ENCODE results near the gene TMEM184B.

Gene TMEM184B

GRCh38 chr22:38302906-38303305 is 30.1 kb upstream of the TMEM184B start:
- no peak overlapping the region for H3K56ac ChIP-seq (ENCODE audit: low read length)
- H3K4me2 ChIP-seq (ENCODE audit: low read length) = no peak overlapping the region
- H3K9ac ChIP-seq (ENCODE audit: low read length) = no peak overlapping the region
- H3K18ac ChIP-seq (ENCODE audit: low read length) = no peak overlapping the region
- WGBS (ENCODE audit: extremely low coverage, insufficient coverage, low lambda C conversion rate) = no CpG with 5 or more reads among the region's 19 CpGs
- H3K4me1 ChIP-seq (ENCODE audit: control insufficient read depth, low read depth, low read length) = no peaks in the 10 kb centered on the region
- peaks cover 42% of the 10 kb centered on the region for H3K79me2 ChIP-seq (ENCODE audit: control insufficient read depth, insufficient read depth, low read length)
- no peak for DNase-seq
- H2AK5ac ChIP-seq (ENCODE audit: low read length) = no peak overlapping the region
- H3K23ac ChIP-seq (ENCODE audit: low read length) = no peak overlapping the region
- H3K27me3 ChIP-seq (ENCODE audit: insufficient read depth, low read length, poor library complexity) = no peaks in the 10 kb centered on the region
- H3K36me3 ChIP-seq (ENCODE audit: control insufficient read depth, insufficient read depth, low read length) = peaks cover 13% of the 10 kb centered on the region
- H3K27ac ChIP-seq (ENCODE audit: low read depth, low read length) = no peak overlapping the region
- H3K4me3 ChIP-seq (ENCODE audit: low read length) = no peak overlapping the region
- no peak overlapping the region for H4K5ac ChIP-seq (ENCODE audit: low read length)
- H4K8ac ChIP-seq (ENCODE audit: low read depth, low read length) = no peak overlapping the region
- no peak overlapping the region for H2BK5ac ChIP-seq (ENCODE audit: low read length)
- H2BK15ac ChIP-seq (replicated peaks; ENCODE audit: low read depth) = no peak overlapping the region
- no peak overlapping the region for H3K4ac ChIP-seq (ENCODE audit: low read depth, low read length)
- no peak overlapping the region for H2BK120ac ChIP-seq (ENCODE audit: low read depth, low read length)
- H3K79me1 ChIP-seq (ENCODE audit: low read length) = peaks cover 10% of the 10 kb centered on the region

- H3K79me2 ChIP-seq (ENCODE audit: control insufficient read depth, insufficient read depth, low read length) = peaks cover 29% of the 10 kb centered on the region
- no peak overlapping the region for H3K56ac ChIP-seq (ENCODE audit: low read length)
- H3K9ac ChIP-seq (ENCODE audit: low read length) = no peak overlapping the region
- no peak overlapping the region for H4K5ac ChIP-seq (ENCODE audit: low read length)
- no CpG with 5 or more reads among the region's 3 CpGs for WGBS (ENCODE audit: extremely low coverage, insufficient coverage, low lambda C conversion rate)
- no peak overlapping the region for H2AK5ac ChIP-seq (ENCODE audit: low read length)
- DNase-seq = no peak
- H3K4me1 ChIP-seq (ENCODE audit: control insufficient read depth, low read depth, low read length) = no peaks in the 10 kb centered on the region
- H3K18ac ChIP-seq (ENCODE audit: low read length) = no peak overlapping the region
- H3K79me1 ChIP-seq (ENCODE audit: low read length) = peaks cover 10% of the 10 kb centered on the region
- H3K27ac ChIP-seq (ENCODE audit: low read depth, low read length) = no peak overlapping the region
- no peak overlapping the region for H2BK5ac ChIP-seq (ENCODE audit: low read length)
- no peaks in the 10 kb centered on the region for H3K27me3 ChIP-seq (ENCODE audit: insufficient read depth, low read length, poor library complexity)
- H4K8ac ChIP-seq (ENCODE audit: low read depth, low read length) = no peak overlapping the region
- H3K23ac ChIP-seq (ENCODE audit: low read length) = no peak overlapping the region
- H2BK120ac ChIP-seq (ENCODE audit: low read depth, low read length) = no peak overlapping the region
- H3K4me2 ChIP-seq (ENCODE audit: low read length) = no peak overlapping the region
- H2BK15ac ChIP-seq (replicated peaks; ENCODE audit: low read depth) = no peak overlapping the region
- peaks cover 26% of the 10 kb centered on the region for H3K36me3 ChIP-seq (ENCODE audit: control insufficient read depth, insufficient read depth, low read length)
- H3K4ac ChIP-seq (ENCODE audit: low read depth, low read length) = no peak overlapping the region
- H3K4me3 ChIP-seq (ENCODE audit: low read length) = no peak overlapping the region
Measured at GRCh38 chr22:38300946-38301345, 28.1 kb upstream of the TMEM184B start.

GRCh38 chr22:38300197-38300945 is 27.6 kb upstream of the TMEM184B start:
- Histone ChIP-seq H4K5ac (ENCODE audit: low read length) (no peak overlapping the region), H3K27me3 (ENCODE audit: insufficient read depth, low read length, poor library complexity) (no peaks in the 10 kb centered on the region), H2BK15ac (replicated peaks; ENCODE audit: low read depth) (no peak overlapping the region), H3K27ac (ENCODE audit: low read depth, low read length) (no peak overlapping the region), H2BK5ac (ENCODE audit: low read length) (no peak overlapping the region), H3K4me2 (ENCODE audit: low read length) (no peak overlapping the region), H3K36me3 (ENCODE audit: control insufficient read depth, insufficient read depth, low read length) (peaks cover 31% of the 10 kb centered on the region), H2BK120ac (ENCODE audit: low read depth, low read length) (no peak overlapping the region), H3K79me2 (ENCODE audit: control insufficient read depth, insufficient read depth, low read length) (peaks cover 23% of the 10 kb centered on the region), H3K4ac (ENCODE audit: low read depth, low read length) (no peak overlapping the region), H4K8ac (ENCODE audit: low read depth, low read length) (no peak overlapping the region), H3K18ac (ENCODE audit: low read length) (no peak overlapping the region), H3K9ac (ENCODE audit: low read length) (no peak overlapping the region), H3K23ac (ENCODE audit: low read length) (no peak overlapping the region), H2AK5ac (ENCODE audit: low read length) (no peak overlapping the region), H3K4me3 (ENCODE audit: low read length) (no peak overlapping the region), H3K56ac (ENCODE audit: low read length) (no peak overlapping the region), H3K4me1 (ENCODE audit: control insufficient read depth, low read depth, low read length) (no peaks in the 10 kb centered on the region), H3K79me1 (ENCODE audit: low read length) (peaks cover 10% of the 10 kb centered on the region)
- no peak for DNase-seq
- no CpG with 5 or more reads among the region's 26 CpGs for WGBS (ENCODE audit: extremely low coverage, insufficient coverage, low lambda C conversion rate)

GRCh38 chr22:38299770-38300102 is 26.9 kb upstream of the TMEM184B start:
- no peak overlapping the region for H2BK15ac ChIP-seq (replicated peaks; ENCODE audit: low read depth)
- H3K4me2 ChIP-seq (ENCODE audit: low read length) = no peak overlapping the region
- no peak overlapping the region for H3K9ac ChIP-seq (ENCODE audit: low read length)
- no peak overlapping the region for H3K56ac ChIP-seq (ENCODE audit: low read length)
- H2BK120ac ChIP-seq (ENCODE audit: low read depth, low read length) = no peak overlapping the region
- no peak overlapping the region for H4K5ac ChIP-seq (ENCODE audit: low read length)
- no peaks in the 10 kb centered on the region for H3K27me3 ChIP-seq (ENCODE audit: insufficient read depth, low read length, poor library complexity)
- H2AK5ac ChIP-seq (ENCODE audit: low read length) = no peak overlapping the region
- no peak overlapping the region for H3K27ac ChIP-seq (ENCODE audit: low read depth, low read length)
- no peak for DNase-seq
- H2BK5ac ChIP-seq (ENCODE audit: low read length) = no peak overlapping the region
- peaks cover 10% of the 10 kb centered on the region for H3K79me1 ChIP-seq (ENCODE audit: low read length)
- H3K4ac ChIP-seq (ENCODE audit: low read depth, low read length) = no peak overlapping the region
- no peaks in the 10 kb centered on the region for H3K4me1 ChIP-seq (ENCODE audit: control insufficient read depth, low read depth, low read length)
- WGBS (ENCODE audit: extremely low coverage, insufficient coverage, low lambda C conversion rate) = no CpG with 5 or more reads among the region's 12 CpGs
- no peak overlapping the region for H3K23ac ChIP-seq (ENCODE audit: low read length)
- H4K8ac ChIP-seq (ENCODE audit: low read depth, low read length) = no peak overlapping the region
- peaks cover 34% of the 10 kb centered on the region for H3K36me3 ChIP-seq (ENCODE audit: control insufficient read depth, insufficient read depth, low read length)
- H3K18ac ChIP-seq (ENCODE audit: low read length) = no peak overlapping the region
- H3K4me3 ChIP-seq (ENCODE audit: low read length) = no peak overlapping the region
- peaks cover 19% of the 10 kb centered on the region for H3K79me2 ChIP-seq (ENCODE audit: control insufficient read depth, insufficient read depth, low read length)

GRCh38 chr22:38298312-38299005 is 25.6 kb upstream of the TMEM184B start:
- Histone ChIP-seq H4K5ac (ENCODE audit: low read length) (no peak overlapping the region), H3K27me3 (ENCODE audit: insufficient read depth, low read length, poor library complexity) (no peaks in the 10 kb centered on the region), H3K27ac (ENCODE audit: low read depth, low read length) (no peak overlapping the region), H3K79me2 (ENCODE audit: control insufficient read depth, insufficient read depth, low read length) (peaks cover 6% of the 10 kb centered on the region), H3K36me3 (ENCODE audit: control insufficient read depth, insufficient read depth, low read length) (peaks cover 34% of the 10 kb centered on the region), H2BK15ac (replicated peaks; ENCODE audit: low read depth) (no peak overlapping the region), H2AK5ac (ENCODE audit: low read length) (no peak overlapping the region), H3K4me2 (ENCODE audit: low read length) (no peak overlapping the region), H3K4ac (ENCODE audit: low read depth, low read length) (no peak overlapping the region), H3K18ac (ENCODE audit: low read length) (no peak overlapping the region), H3K4me1 (ENCODE audit: control insufficient read depth, low read depth, low read length) (no peaks in the 10 kb centered on the region), H3K4me3 (ENCODE audit: low read length) (no peak overlapping the region), H3K79me1 (ENCODE audit: low read length) (peaks cover 4% of the 10 kb centered on the region), H2BK5ac (ENCODE audit: low read length) (no peak overlapping the region), H3K9ac (ENCODE audit: low read length) (no peak overlapping the region), H2BK120ac (ENCODE audit: low read depth, low read length) (no peak overlapping the region), H3K56ac (ENCODE audit: low read length) (no peak overlapping the region), H4K8ac (ENCODE audit: low read depth, low read length) (no peak overlapping the region), H3K23ac (ENCODE audit: low read length) (no peak overlapping the region)
- DNase-seq = peak; percentile 96
- no CpG with 5 or more reads among the region's 25 CpGs for WGBS (ENCODE audit: extremely low coverage, insufficient coverage, low lambda C conversion rate)
